Neural cell (in vitro differentiated cells): ENCODE results near the gene ENOX1. TPM values are rescaled to one million over a fixed set of nuclear protein-coding genes. Genes with fewer than 3 reads are reported as not detected.

ENCODE experiments used
- H2AFZ ChIP-seq: fragments of 200-600, 300-800 bp; sonication (generic), shearing (Covaris generic); 2 replicates; pipeline ENCODE4 v1.6.0; 2014; ENCODE audit warnings: low read depth, mild to moderate bottlenecking, antibody characterized with exemption, low read length, moderate library complexity
- H3F3A ChIP-seq: fragments of 200-600 bp; shearing (Covaris generic); 2 replicates; pipeline ENCODE4 v1.6.1; 2016; ENCODE audit warnings: mild to moderate bottlenecking, moderate library complexity, mixed read lengths, antibody characterized with exemption, low read length; ENCODE audit not compliant: insufficient read depth, poor library complexity, severe bottlenecking
- H3K27ac ChIP-seq: fragments of 200-600, 300-800 bp; sonication (generic), shearing (Covaris generic); 2 replicates; pipeline ENCODE4 v1.5.1; 2014; ENCODE audit warnings: mild to moderate bottlenecking, low read length, moderate library complexity
- H3K27me3 ChIP-seq: fragments of 300-800, 200-600 bp; sonication (generic), shearing (Covaris generic); 2 replicates; pipeline ENCODE4 v1.6.0; 2014; ENCODE audit warnings: mild to moderate bottlenecking, low read depth, low read length, moderate library complexity; ENCODE audit not compliant: insufficient read depth
- H3K36me3 ChIP-seq: fragments of 300-800, 200-600 bp; sonication (generic), shearing (Covaris generic); 2 replicates; pipeline ENCODE4 v1.5.1; 2014; ENCODE audit warnings: mild to moderate bottlenecking, antibody characterized with exemption, low read length, moderate library complexity; ENCODE audit not compliant: insufficient read depth
- H3K4me2 ChIP-seq: fragments of 300-800, 200-600 bp; sonication (generic), shearing (Covaris generic); 2 replicates; pipeline ENCODE4 v1.6.0; 2014; ENCODE audit warnings: mild to moderate bottlenecking, low read length
- H3K4me3 ChIP-seq: fragments of 300-800, 200-600 bp; sonication (generic), shearing (Covaris generic); 2 replicates; pipeline ENCODE4 v1.5.1; 2014; ENCODE audit warnings: mild to moderate bottlenecking, low read length, moderate library complexity
- H3K79me2 ChIP-seq: fragments of 200-600 bp; shearing (Covaris generic); replicated peaks from 2 replicates; pipeline ENCODE4 v1.6.0; 2014; ENCODE audit warnings: mild to moderate bottlenecking, low read length, moderate library complexity; ENCODE audit not compliant: insufficient read depth
- H3K9ac ChIP-seq: fragments of 300-800, 200-600 bp; sonication (generic), shearing (Covaris generic); 2 replicates; pipeline ENCODE4 v1.6.1; 2016; ENCODE audit warnings: mild to moderate bottlenecking, low read length, mixed read lengths
- H3K9me2 ChIP-seq: fragments of 200-600 bp; shearing (Covaris generic); 2 replicates; pipeline ENCODE4 v1.6.1; 2016; ENCODE audit warnings: mild to moderate bottlenecking, low read length, mixed read lengths; ENCODE audit not compliant: insufficient read depth
- H3K9me3 ChIP-seq: fragments of 200-600, 300-800 bp; sonication (generic), shearing (Covaris generic); 2 replicates; pipeline ENCODE4 v1.6.1; 2016; ENCODE audit warnings: mild to moderate bottlenecking, mixed run types, low read length, moderate library complexity, mixed read lengths
- H4K20me1 ChIP-seq: fragments of 200-600 bp; shearing (Covaris generic); 2 replicates; pipeline ENCODE4 v1.6.1; 2016; ENCODE audit warnings: mild to moderate bottlenecking, mixed run types; ENCODE audit not compliant: insufficient read depth
- EP300 ChIP-seq: fragments of 450-650 bp; conservative IDR thresholded peaks from 2 replicates; pipeline ENCODE4 v1.6.1; 2014; ENCODE audit warnings: antibody characterized with exemption, mild to moderate bottlenecking, moderate library complexity; ENCODE audit not compliant: poor library complexity, severe bottlenecking
- EZH2 ChIP-seq: fragments of 200-600, 300-800 bp; shearing (Covaris generic), sonication (generic); IDR thresholded peaks from 2 replicates; pipeline ENCODE4 v1.6.1; 2014; ENCODE audit warnings: antibody characterized with exemption, low read length, borderline replicate concordance, mild to moderate bottlenecking; ENCODE audit not compliant: insufficient read depth, poor library complexity, severe bottlenecking
- MXI1 ChIP-seq: fragments of 450-650 bp; conservative IDR thresholded peaks from 2 replicates; pipeline ENCODE4 v1.6.1; 2014; ENCODE audit warnings: antibody characterized with exemption, mild to moderate bottlenecking; ENCODE audit not compliant: poor library complexity, severe bottlenecking
- POLR2AphosphoS5 ChIP-seq: IDR thresholded peaks from 2 replicates; pipeline ENCODE4 v1.6.1; 2012
- RAD21 ChIP-seq: fragments of 450-650 bp; conservative IDR thresholded peaks from 2 replicates; pipeline ENCODE4 v1.6.1; 2014; ENCODE audit warnings: antibody characterized with exemption, mild to moderate bottlenecking, moderate library complexity
- SMC3 ChIP-seq: fragments of 450-650 bp; conservative IDR thresholded peaks from 2 replicates; pipeline ENCODE4 v1.6.1; 2014; ENCODE audit warnings: antibody characterized with exemption, mild to moderate bottlenecking, moderate library complexity; ENCODE audit not compliant: poor library complexity
- TAF1 ChIP-seq: IDR thresholded peaks from 2 replicates; pipeline ENCODE4 v1.6.1; 2012; ENCODE audit warnings: low read depth
- polyA plus RNA-seq: library from polyadenylated mRNA; depleted of rRNA; stranded (reverse); fragments of >200 nt; gene quantifications from 2 replicates; pipeline ENCODE4 v1.2.3, GENCODE V29; 2014
- TF ChIP-seq, protein P1 (sequence below): IDR thresholded peaks from 2 replicates; pipeline ENCODE4 v1.6.1; 2012; ENCODE audit warnings: borderline replicate concordance
- TF ChIP-seq, protein P2 (sequence below): fragments of 450-650 bp; IDR thresholded peaks from 2 replicates; pipeline ENCODE4 v1.5.1; 2014; ENCODE audit warnings: antibody characterized with exemption, mild to moderate bottlenecking, moderate library complexity; ENCODE audit not compliant: poor library complexity, severe bottlenecking

ENOX1 gene
- polyA plus RNA-seq, 1 donor from 2014 or later = 42.6 TPM

DNA sequence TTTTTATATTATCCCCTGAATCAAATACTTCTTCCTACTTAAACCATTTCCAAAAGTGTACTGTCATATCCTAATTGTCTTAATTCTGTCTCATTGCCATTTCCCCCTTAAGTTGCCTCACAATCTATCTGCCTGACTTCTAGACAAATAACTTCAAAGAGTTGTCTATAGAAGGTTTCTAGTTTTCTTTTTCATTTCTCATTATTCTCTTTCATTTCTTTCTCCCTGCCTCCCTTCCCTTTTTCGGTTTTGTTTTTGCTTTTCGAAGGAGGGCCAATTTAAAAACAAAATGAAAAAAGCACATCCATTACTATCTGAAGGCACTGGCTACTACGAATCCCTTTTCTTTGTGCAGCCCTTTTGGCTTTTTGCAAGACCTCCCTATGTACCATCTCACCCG, 396.2 kb downstream of the ENOX1 start:
- Histone ChIP-seq H3F3A (no peaks in the 10 kb centered on the region), H2AFZ (no peak overlapping the region), H3K9me2 (no peaks in the 10 kb centered on the region), H3K36me3 (no peaks in the 10 kb centered on the region), H3K9ac (no peak overlapping the region), H3K4me3 (no peak overlapping the region), H3K27ac (no peak overlapping the region), H3K27me3 (no peaks in the 10 kb centered on the region), H3K9me3 (no peaks in the 10 kb centered on the region), H3K4me2 (no peak overlapping the region), H4K20me1 (no peaks in the 10 kb centered on the region), H3K79me2 (no peaks in the 10 kb centered on the region)
- TF ChIP-seq MXI1 (no peak), RAD21 (no peak), TAF1 (no peak), SMC3 (no peak), EP300 (no peak), POLR2AphosphoS5 (no peak), EZH2 (no peak)
- TF ChIP-seq, protein P1, sequence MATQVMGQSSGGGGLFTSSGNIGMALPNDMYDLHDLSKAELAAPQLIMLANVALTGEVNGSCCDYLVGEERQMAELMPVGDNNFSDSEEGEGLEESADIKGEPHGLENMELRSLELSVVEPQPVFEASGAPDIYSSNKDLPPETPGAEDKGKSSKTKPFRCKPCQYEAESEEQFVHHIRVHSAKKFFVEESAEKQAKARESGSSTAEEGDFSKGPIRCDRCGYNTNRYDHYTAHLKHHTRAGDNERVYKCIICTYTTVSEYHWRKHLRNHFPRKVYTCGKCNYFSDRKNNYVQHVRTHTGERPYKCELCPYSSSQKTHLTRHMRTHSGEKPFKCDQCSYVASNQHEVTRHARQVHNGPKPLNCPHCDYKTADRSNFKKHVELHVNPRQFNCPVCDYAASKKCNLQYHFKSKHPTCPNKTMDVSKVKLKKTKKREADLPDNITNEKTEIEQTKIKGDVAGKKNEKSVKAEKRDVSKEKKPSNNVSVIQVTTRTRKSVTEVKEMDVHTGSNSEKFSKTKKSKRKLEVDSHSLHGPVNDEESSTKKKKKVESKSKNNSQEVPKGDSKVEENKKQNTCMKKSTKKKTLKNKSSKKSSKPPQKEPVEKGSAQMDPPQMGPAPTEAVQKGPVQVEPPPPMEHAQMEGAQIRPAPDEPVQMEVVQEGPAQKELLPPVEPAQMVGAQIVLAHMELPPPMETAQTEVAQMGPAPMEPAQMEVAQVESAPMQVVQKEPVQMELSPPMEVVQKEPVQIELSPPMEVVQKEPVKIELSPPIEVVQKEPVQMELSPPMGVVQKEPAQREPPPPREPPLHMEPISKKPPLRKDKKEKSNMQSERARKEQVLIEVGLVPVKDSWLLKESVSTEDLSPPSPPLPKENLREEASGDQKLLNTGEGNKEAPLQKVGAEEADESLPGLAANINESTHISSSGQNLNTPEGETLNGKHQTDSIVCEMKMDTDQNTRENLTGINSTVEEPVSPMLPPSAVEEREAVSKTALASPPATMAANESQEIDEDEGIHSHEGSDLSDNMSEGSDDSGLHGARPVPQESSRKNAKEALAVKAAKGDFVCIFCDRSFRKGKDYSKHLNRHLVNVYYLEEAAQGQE = no peak
- TF ChIP-seq, protein P2, sequence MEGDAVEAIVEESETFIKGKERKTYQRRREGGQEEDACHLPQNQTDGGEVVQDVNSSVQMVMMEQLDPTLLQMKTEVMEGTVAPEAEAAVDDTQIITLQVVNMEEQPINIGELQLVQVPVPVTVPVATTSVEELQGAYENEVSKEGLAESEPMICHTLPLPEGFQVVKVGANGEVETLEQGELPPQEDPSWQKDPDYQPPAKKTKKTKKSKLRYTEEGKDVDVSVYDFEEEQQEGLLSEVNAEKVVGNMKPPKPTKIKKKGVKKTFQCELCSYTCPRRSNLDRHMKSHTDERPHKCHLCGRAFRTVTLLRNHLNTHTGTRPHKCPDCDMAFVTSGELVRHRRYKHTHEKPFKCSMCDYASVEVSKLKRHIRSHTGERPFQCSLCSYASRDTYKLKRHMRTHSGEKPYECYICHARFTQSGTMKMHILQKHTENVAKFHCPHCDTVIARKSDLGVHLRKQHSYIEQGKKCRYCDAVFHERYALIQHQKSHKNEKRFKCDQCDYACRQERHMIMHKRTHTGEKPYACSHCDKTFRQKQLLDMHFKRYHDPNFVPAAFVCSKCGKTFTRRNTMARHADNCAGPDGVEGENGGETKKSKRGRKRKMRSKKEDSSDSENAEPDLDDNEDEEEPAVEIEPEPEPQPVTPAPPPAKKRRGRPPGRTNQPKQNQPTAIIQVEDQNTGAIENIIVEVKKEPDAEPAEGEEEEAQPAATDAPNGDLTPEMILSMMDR = no peak

DNA sequence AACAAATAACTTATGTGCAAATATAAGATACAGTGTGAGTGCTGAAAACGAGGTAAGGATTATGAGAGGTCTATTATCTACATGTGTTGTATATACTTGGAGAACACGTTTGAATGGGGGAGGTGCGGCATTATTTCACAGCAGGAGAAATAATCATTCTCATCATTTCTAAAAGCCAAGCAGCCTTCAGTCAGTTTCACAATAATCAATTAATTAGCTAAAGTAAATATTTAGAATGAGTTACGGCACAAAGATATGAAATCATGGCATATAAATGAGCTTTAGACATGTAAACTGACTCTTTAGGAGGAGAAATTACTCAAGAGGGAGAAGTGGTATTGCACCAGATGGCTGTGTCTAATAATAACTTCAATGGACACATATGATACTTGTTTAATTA, 396.8 kb downstream of the ENOX1 start:
- TF ChIP-seq, protein P1 = no peak
- no peak for TF ChIP-seq SMC3

More for the DNA sequence above, 396.8 kb downstream of the ENOX1 start:
- H3K79me2 ChIP-seq = no peaks in the 10 kb centered on the region
- H2AFZ ChIP-seq = no peak overlapping the region
- no peak overlapping the region for H3K4me2 ChIP-seq
- no peaks in the 10 kb centered on the region for H3K27me3 ChIP-seq
- no peaks in the 10 kb centered on the region for H3K36me3 ChIP-seq
- H3K9me2 ChIP-seq = no peaks in the 10 kb centered on the region
- no peak overlapping the region for H3K4me3 ChIP-seq
- H3K9me3 ChIP-seq = no peaks in the 10 kb centered on the region
- H3F3A ChIP-seq = no peaks in the 10 kb centered on the region
- no peaks in the 10 kb centered on the region for H4K20me1 ChIP-seq
- no peak overlapping the region for H3K27ac ChIP-seq
- H3K9ac ChIP-seq = no peak overlapping the region
